ENCODE measurements around the gene DIS3L2.
"Not testable (repeated sequence)": the region's sequence is repeated elsewhere in the genome, so short reads cannot be mapped to it uniquely, and the experiment has no call there.

The DIS3L2 gene

GRCh38 chr2:232334885-232335205, 373.3 kb downstream of the DIS3L2 start:
- not testable (repeated sequence) for DNase-seq (ENCODE audit: low spot score)

- not testable (repeated sequence) for DNase-seq (ENCODE audit: low spot score)
Measured at GRCh38 chr2:232335206-232335858, 373.8 kb downstream of the DIS3L2 start.

GRCh38 chr2:232335859-232336215, 374.3 kb downstream of the DIS3L2 start:
- DNase-seq (ENCODE audit: low spot score) = no peak

- DNase-seq (ENCODE audit: low spot score) = no peak
Measured at GRCh38 chr2:232336241-232336736, 374.8 kb downstream of the DIS3L2 start.

GRCh38 chr2:232336981-232337720, 375.6 kb downstream of the DIS3L2 start:
- DNase-seq (ENCODE audit: low spot score) = no peak

GRCh38 chr2:232338094-232338758, 376.7 kb downstream of the DIS3L2 start:
- not testable (repeated sequence) for DNase-seq (ENCODE audit: low spot score)

GRCh38 chr2:232338759-232339106, 377.2 kb downstream of the DIS3L2 start:
- no peak for DNase-seq (ENCODE audit: low spot score)

- DNase-seq (ENCODE audit: low spot score) = no peak
Measured at GRCh38 chr2:232339121-232340081, 377.9 kb downstream of the DIS3L2 start.

GRCh38 chr2:232340171-232340935, 378.8 kb downstream of the DIS3L2 start:
- DNase-seq (ENCODE audit: low spot score) = no peak

GRCh38 chr2:232341061-232341738, 379.7 kb downstream of the DIS3L2 start:
- DNase-seq (ENCODE audit: low spot score) = no peak

GRCh38 chr2:232341739-232342126, 380.2 kb downstream of the DIS3L2 start:
- DNase-seq (ENCODE audit: low spot score) = no peak

- no peak for DNase-seq (ENCODE audit: low spot score)
Measured at GRCh38 chr2:232342635-232343565, 381.4 kb downstream of the DIS3L2 start.

GRCh38 chr2:232343821-232344220, 382.3 kb downstream of the DIS3L2 start:
- DNase-seq (ENCODE audit: low spot score) = no peak

- no peak for DNase-seq (ENCODE audit: low spot score)
Measured at GRCh38 chr2:232345251-232345650, 383.7 kb downstream of the DIS3L2 start.

GRCh38 chr2:232347369-232347768, 385.9 kb downstream of the DIS3L2 start:
- DNase-seq (ENCODE audit: low spot score) = no peak

- DNase-seq (ENCODE audit: low spot score) = no peak
Measured at GRCh38 chr2:232348936-232349335, 387.4 kb downstream of the DIS3L2 start.

GRCh38 chr2:232349546-232349945, 388.0 kb downstream of the DIS3L2 start:
- DNase-seq (ENCODE audit: low spot score) = no peak

- DNase-seq (ENCODE audit: low spot score) = no peak
Measured at GRCh38 chr2:232349946-232350635, 388.6 kb downstream of the DIS3L2 start.

Data from hepatic stellate cell (primary cell).